GM10847 (cell line): ENCODE measurements around the gene GNAS-AS1.

Experiments
- POLR2A ChIP-seq: IDR thresholded peaks from 2 replicates; pipeline ENCODE4 v1.6.1; 2011; ENCODE audit not compliant: insufficient read length; ENCODE audit errors: extremely low read depth

The GNAS-AS1 gene

GRCh38 chr20:58774667-58775263 lies 75.9 kb downstream of the GNAS-AS1 start:
- TF ChIP-seq POLR2A: no peak

DNA sequence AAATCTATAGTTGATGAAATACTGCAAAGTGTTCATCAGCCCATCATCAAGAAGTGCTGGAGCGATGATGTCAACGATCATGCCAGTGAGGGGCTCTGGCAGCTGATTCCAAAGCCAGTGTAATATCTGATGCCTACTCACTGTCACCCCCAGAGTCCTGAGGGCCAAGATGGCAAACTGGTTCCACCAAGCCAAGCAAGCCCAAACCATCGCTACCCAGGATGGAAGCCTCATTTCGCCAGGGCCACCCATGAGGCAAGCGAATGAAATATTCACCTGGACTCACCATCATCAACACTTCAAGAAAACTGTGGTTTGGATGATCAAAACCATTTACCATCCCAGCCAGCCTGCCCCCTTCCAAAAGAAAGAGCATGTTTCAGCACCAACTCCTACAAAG lies 76.5 kb downstream of the GNAS-AS1 start:
- no peak for TF ChIP-seq POLR2A

GRCh38 chr20:58772786-58773185 lies 77.9 kb downstream of the GNAS-AS1 start:
- no peak for TF ChIP-seq POLR2A
